ENCODE measurements around the gene PANK4.

PANK4 gene

DNA sequence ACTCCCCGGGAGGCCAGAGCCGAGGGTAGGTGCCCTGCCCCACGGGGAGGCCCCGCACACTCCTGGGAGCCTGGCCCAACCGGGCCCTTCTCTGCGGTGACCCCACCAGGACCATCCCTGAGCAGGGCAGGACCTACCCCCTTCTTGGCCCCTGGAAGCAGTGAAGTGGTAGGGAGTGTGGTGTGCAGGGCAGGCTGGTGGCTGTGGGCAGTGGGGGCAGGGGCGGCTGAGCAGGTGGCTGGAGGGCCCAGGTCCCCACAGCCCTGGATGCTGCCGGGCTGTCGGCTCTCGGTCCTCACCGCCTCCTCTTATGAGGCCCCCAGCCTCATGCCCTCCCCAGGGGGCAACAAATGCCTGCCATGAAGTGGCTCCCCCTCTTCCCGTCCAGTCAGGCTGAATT lies 30.9 kb downstream of the PANK4 start:
- TF ChIP-seq, protein P1, sequence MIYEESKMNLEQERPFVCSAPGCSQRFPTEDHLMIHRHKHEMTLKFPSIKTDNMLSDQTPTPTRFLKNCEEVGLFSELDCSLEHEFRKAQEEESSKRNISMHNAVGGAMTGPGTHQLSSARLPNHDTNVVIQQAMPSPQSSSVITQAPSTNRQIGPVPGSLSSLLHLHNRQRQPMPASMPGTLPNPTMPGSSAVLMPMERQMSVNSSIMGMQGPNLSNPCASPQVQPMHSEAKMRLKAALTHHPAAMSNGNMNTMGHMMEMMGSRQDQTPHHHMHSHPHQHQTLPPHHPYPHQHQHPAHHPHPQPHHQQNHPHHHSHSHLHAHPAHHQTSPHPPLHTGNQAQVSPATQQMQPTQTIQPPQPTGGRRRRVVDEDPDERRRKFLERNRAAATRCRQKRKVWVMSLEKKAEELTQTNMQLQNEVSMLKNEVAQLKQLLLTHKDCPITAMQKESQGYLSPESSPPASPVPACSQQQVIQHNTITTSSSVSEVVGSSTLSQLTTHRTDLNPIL (CRISPR knock-in tag; IDR thresholded peaks at IDR 0.05; ENCODE audit: low read depth), result no peak
- TF ChIP-seq, protein P2, sequence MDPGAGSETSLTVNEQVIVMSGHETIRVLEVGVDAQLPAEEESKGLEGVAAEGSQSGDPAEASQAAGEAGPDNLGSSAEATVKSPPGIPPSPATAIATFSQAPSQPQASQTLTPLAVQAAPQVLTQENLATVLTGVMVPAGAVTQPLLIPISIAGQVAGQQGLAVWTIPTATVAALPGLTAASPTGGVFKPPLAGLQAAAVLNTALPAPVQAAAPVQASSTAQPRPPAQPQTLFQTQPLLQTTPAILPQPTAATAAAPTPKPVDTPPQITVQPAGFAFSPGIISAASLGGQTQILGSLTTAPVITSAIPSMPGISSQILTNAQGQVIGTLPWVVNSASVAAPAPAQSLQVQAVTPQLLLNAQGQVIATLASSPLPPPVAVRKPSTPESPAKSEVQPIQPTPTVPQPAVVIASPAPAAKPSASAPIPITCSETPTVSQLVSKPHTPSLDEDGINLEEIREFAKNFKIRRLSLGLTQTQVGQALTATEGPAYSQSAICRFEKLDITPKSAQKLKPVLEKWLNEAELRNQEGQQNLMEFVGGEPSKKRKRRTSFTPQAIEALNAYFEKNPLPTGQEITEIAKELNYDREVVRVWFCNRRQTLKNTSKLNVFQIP (CRISPR knock-in tag; IDR thresholded peaks at IDR 0.05; ENCODE audit: borderline replicate concordance, low read depth), result no peak
- TF ChIP-seq, protein P3, sequence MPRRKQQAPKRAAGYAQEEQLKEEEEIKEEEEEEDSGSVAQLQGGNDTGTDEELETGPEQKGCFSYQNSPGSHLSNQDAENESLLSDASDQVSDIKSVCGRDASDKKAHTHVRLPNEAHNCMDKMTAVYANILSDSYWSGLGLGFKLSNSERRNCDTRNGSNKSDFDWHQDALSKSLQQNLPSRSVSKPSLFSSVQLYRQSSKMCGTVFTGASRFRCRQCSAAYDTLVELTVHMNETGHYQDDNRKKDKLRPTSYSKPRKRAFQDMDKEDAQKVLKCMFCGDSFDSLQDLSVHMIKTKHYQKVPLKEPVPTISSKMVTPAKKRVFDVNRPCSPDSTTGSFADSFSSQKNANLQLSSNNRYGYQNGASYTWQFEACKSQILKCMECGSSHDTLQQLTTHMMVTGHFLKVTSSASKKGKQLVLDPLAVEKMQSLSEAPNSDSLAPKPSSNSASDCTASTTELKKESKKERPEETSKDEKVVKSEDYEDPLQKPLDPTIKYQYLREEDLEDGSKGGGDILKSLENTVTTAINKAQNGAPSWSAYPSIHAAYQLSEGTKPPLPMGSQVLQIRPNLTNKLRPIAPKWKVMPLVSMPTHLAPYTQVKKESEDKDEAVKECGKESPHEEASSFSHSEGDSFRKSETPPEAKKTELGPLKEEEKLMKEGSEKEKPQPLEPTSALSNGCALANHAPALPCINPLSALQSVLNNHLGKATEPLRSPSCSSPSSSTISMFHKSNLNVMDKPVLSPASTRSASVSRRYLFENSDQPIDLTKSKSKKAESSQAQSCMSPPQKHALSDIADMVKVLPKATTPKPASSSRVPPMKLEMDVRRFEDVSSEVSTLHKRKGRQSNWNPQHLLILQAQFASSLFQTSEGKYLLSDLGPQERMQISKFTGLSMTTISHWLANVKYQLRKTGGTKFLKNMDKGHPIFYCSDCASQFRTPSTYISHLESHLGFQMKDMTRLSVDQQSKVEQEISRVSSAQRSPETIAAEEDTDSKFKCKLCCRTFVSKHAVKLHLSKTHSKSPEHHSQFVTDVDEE (CRISPR knock-in tag; IDR thresholded peaks at IDR 0.05), result no peak
- TF ChIP-seq ZFP30 (CRISPR knock-in tag; IDR thresholded peaks at IDR 0.05), result no peak
- TF ChIP-seq ZNF70 (CRISPR knock-in tag; IDR thresholded peaks at IDR 0.05), result no peak
- no peak for TF ChIP-seq CSDC2 (CRISPR knock-in tag; IDR thresholded peaks at IDR 0.05)
- TF ChIP-seq TOX (CRISPR knock-in tag; IDR thresholded peaks at IDR 0.05; ENCODE audit: borderline replicate concordance), result no peak
- no peak for ATAC-seq

DNA sequence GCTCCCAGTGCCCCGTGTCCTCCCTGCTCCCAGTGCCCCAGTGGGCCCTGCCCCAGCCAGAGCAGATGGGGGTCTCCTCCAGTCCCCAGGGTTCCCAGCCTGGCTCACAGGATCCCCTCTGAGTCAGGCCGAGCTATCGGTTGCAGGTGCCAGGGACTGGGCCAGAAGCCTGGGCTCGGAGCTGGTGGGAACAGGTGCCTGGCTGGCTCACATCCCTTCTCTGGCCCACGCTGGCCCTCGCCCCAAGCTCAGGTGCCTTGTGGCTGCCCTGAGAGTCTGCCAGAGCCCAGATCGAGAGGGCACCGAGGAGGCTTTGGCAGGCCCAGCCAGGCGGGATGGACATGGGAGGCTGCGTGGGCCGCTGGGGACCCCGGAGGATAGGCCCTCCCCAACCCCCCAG lies 31.4 kb downstream of the PANK4 start:
- ATAC-seq, result no peak
- TF ChIP-seq GLIS3 (CRISPR knock-in tag; IDR thresholded peaks at IDR 0.05) (no peak), OSR1 (CRISPR knock-in tag; IDR thresholded peaks at IDR 0.05) (no peak), ARNTL (CRISPR knock-in tag; IDR thresholded peaks at IDR 0.05; ENCODE audit: borderline replicate concordance, low read depth) (no peak), ZNF8 (CRISPR knock-in tag; IDR thresholded peaks at IDR 0.05) (no peak), ZFP30 (CRISPR knock-in tag; IDR thresholded peaks at IDR 0.05) (no peak), RARB (CRISPR knock-in tag; IDR thresholded peaks at IDR 0.05) (no peak), ISL1 (CRISPR knock-in tag; IDR thresholded peaks at IDR 0.05) (no peak), CSDC2 (CRISPR knock-in tag; IDR thresholded peaks at IDR 0.05) (no peak), ZNF565 (CRISPR knock-in tag; conservative IDR thresholded peaks at IDR 0.05; ENCODE audit: low read depth) (no peak), ESRRG (CRISPR knock-in tag; IDR thresholded peaks at IDR 0.05) (no peak)
- TF ChIP-seq, protein P4, sequence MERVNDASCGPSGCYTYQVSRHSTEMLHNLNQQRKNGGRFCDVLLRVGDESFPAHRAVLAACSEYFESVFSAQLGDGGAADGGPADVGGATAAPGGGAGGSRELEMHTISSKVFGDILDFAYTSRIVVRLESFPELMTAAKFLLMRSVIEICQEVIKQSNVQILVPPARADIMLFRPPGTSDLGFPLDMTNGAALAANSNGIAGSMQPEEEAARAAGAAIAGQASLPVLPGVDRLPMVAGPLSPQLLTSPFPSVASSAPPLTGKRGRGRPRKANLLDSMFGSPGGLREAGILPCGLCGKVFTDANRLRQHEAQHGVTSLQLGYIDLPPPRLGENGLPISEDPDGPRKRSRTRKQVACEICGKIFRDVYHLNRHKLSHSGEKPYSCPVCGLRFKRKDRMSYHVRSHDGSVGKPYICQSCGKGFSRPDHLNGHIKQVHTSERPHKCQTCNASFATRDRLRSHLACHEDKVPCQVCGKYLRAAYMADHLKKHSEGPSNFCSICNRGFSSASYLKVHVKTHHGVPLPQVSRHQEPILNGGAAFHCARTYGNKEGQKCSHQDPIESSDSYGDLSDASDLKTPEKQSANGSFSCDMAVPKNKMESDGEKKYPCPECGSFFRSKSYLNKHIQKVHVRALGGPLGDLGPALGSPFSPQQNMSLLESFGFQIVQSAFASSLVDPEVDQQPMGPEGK (CRISPR knock-in tag; IDR thresholded peaks at IDR 0.05; ENCODE audit: borderline replicate concordance), result no peak
- TF ChIP-seq, protein P1 (CRISPR knock-in tag; IDR thresholded peaks at IDR 0.05; ENCODE audit: low read depth), result no peak
- TF ChIP-seq, protein P5, sequence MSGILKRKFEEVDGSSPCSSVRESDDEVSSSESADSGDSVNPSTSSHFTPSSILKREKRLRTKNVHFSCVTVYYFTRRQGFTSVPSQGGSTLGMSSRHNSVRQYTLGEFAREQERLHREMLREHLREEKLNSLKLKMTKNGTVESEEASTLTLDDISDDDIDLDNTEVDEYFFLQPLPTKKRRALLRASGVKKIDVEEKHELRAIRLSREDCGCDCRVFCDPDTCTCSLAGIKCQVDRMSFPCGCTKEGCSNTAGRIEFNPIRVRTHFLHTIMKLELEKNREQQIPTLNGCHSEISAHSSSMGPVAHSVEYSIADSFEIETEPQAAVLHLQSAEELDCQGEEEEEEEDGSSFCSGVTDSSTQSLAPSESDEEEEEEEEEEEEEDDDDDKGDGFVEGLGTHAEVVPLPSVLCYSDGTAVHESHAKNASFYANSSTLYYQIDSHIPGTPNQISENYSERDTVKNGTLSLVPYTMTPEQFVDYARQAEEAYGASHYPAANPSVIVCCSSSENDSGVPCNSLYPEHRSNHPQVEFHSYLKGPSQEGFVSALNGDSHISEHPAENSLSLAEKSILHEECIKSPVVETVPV (CRISPR knock-in tag; IDR thresholded peaks at IDR 0.05), result no peak

DNA sequence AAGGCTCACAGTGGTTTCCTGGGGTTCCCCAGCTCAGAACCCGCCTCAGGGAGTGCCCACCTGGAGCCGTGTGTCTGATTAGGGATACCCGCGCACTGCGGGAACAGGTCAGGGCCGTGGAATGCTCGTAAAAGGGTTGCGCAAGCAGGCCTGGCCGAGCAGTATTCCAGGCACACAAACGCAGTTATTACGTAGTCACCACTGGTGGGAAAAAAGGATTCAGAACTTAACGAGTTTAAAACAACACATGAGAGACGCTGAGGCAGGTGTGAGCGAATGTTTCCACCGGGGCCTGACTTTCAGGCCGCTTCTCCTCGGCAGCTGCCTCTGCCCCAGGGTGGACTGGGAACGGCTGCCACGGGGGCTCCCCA lies 32.1 kb downstream of the PANK4 start:
- TF ChIP-seq ESRRG (CRISPR knock-in tag; IDR thresholded peaks at IDR 0.05) (no peak), TOX (CRISPR knock-in tag; IDR thresholded peaks at IDR 0.05; ENCODE audit: borderline replicate concordance) (no peak), PPARA (CRISPR knock-in tag; IDR thresholded peaks at IDR 0.05; ENCODE audit: borderline replicate concordance) (no peak), TCF4 (CRISPR knock-in tag; IDR thresholded peaks at IDR 0.05; ENCODE audit: borderline replicate concordance) (no peak)
- no peak for ATAC-seq

All from SK-N-SH treated with all-trans-retinoic acid at 6 μM for 48 hours (cell line).